ENCODE data around the gene SLC26A8.
"Not testable (repeated sequence)": the region's sequence is repeated elsewhere in the genome, so short reads cannot be mapped to it uniquely, and the experiment has no call there.

SLC26A8 gene

DNA sequence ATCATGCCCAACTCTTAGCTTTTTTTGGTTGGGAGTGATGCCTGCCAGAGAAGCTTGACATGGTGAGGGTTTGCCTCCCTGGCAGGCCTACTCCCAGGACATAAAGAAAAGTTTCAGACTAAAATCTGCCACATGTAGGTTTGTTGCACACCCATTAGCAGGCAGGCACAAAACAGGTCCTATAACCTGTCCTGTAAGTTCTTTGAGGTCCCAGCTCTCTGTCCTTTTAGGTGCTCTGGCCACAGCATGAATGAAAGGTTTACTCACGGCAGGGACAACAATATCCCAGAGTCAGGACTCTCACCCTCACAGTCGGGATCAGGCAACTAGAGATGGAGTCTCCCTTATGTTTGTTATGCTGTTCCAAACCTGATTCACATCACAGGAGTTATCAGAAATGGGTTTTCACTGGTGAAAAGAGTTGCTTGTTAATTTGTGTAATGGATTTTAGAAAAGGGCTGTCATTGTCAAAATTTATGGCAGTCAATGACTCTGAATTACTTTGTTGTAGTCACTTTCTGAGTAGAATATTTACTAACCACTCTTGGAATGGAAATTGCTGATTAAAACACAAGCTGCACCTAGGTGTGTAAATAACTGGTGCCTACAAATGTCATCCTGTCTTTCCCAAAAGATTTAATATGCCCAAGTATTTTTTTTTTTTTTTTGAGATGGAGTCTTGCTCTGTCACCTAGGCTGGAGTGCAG, 97.8 kb downstream of the SLC26A8 start:
- H3K4me3 ChIP-seq (ENCODE audit: low read depth, low read length): no peak overlapping the region

DNA sequence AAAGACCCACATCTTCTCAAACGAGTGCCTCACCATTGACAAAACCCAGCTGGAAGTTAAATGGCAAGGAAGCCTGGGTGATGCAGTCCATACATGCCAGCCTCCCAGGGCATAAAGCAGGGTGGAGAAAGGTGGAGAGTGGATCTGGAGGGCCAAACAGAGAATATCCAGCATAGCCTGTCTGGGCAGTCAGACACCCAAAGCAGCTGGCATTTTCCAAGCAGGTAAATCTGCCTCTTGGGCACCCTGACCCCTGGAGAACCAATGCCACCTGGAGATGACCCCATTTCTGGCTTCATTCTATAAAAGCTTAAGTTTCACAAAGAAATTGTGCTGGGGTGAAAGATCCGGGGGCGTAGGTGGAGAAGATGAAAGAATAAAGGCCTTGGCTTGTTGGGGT, 98.5 kb downstream of the SLC26A8 start:
- H3K4me3 ChIP-seq (ENCODE audit: low read depth, low read length): no peak overlapping the region
- H3K4me1 ChIP-seq (ENCODE audit: control insufficient read depth, insufficient read depth, low read length): peaks cover 12% of the 10 kb centered on the region
- no peak overlapping the region for H3K27ac ChIP-seq (ENCODE audit: low read depth, low read length)
- H3K36me3 ChIP-seq (ENCODE audit: control insufficient read depth, insufficient read depth, low read length): no peaks in the 10 kb centered on the region
- no peaks in the 10 kb centered on the region for H3K9me3 ChIP-seq (ENCODE audit: control insufficient read depth, insufficient read depth, low read length)
- no peak overlapping the region for H3K9ac ChIP-seq (ENCODE audit: low read depth, low read length)
- peaks cover 10% of the 10 kb centered on the region for H3K27me3 ChIP-seq (ENCODE audit: control insufficient read depth, insufficient read depth, low read length)

More for the DNA sequence above, 97.8 kb downstream of the SLC26A8 start:
- Histone ChIP-seq H3K9me3 (ENCODE audit: control insufficient read depth, insufficient read depth, low read length) (no peaks in the 10 kb centered on the region), H3K27me3 (ENCODE audit: control insufficient read depth, insufficient read depth, low read length) (peaks cover 10% of the 10 kb centered on the region), H3K36me3 (ENCODE audit: control insufficient read depth, insufficient read depth, low read length) (no peaks in the 10 kb centered on the region), H3K27ac (ENCODE audit: low read depth, low read length) (no peak overlapping the region), H3K4me1 (ENCODE audit: control insufficient read depth, insufficient read depth, low read length) (peaks cover 7% of the 10 kb centered on the region), H3K9ac (ENCODE audit: low read depth, low read length) (no peak overlapping the region)

DNA sequence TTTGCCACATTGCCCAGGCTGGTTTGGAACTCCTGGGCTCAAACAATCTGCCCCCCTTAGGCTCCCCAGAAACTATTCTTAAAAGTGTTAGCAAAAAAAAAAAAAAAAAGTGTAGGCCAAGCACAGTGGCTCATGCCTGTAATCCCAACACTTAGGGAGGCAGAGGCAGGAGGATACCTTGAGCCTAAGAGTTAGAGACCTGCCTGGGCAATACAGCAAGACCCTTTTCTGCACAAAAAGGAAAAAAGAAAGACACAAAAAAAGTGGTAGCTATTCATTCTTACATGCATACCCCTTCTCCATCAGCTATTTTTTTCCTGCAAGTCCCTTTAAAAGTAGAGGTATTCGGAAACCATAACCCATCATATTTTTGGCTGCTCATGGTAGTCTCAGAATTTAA, 100.3 kb downstream of the SLC26A8 start:
- H3K9ac ChIP-seq (ENCODE audit: low read depth, low read length): no peak overlapping the region
- H3K27ac ChIP-seq (ENCODE audit: low read depth, low read length): no peak overlapping the region
- H3K4me1 ChIP-seq (ENCODE audit: control insufficient read depth, insufficient read depth, low read length): peaks cover 6% of the 10 kb centered on the region; the same call in 1 of the 2 replicates

DNA sequence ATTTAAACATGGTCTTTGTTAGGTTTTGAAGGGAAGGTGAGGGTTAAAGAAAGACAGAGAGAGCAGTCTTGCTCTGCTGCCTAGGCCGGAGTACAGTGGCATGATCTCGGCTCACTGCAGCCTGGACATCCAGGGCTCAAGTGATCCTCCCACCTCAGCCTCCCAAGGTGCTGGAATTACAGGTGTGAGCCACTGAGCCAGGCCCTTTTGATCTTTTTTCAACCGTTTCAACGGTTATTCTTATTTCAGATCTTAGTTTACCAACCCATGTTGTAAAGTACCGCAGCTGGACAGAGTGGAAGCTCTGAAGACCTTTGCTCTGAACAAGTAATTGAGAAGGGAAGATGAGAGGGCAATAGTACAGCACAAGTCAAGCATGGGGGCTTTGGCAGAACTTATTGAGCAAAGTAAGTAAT, 102.3 kb downstream of the SLC26A8 start:
- Histone ChIP-seq H3K9ac (ENCODE audit: low read depth, low read length) (no peak overlapping the region), H3K4me3 (ENCODE audit: low read depth, low read length) (no peak overlapping the region), H3K4me1 (ENCODE audit: control insufficient read depth, insufficient read depth, low read length) (peaks cover 17% of the 10 kb centered on the region; the same call in 1 of the 2 replicates), H3K36me3 (ENCODE audit: control insufficient read depth, insufficient read depth, low read length) (peaks cover 10% of the 10 kb centered on the region), H3K27me3 (ENCODE audit: control insufficient read depth, insufficient read depth, low read length) (no peaks in the 10 kb centered on the region; the same call in 1 of the 2 replicates), H3K9me3 (ENCODE audit: control insufficient read depth, insufficient read depth, low read length) (no peaks in the 10 kb centered on the region), H3K27ac (ENCODE audit: low read depth, low read length) (no peak overlapping the region)

More for the DNA sequence above, 100.3 kb downstream of the SLC26A8 start:
- H3K9me3 ChIP-seq (ENCODE audit: control insufficient read depth, insufficient read depth, low read length): no peaks in the 10 kb centered on the region
- no peak overlapping the region for H3K4me3 ChIP-seq (ENCODE audit: low read depth, low read length)
- H3K36me3 ChIP-seq (ENCODE audit: control insufficient read depth, insufficient read depth, low read length): no peaks in the 10 kb centered on the region
- no peaks in the 10 kb centered on the region; the same call in 1 of the 2 replicates for H3K27me3 ChIP-seq (ENCODE audit: control insufficient read depth, insufficient read depth, low read length)

DNA sequence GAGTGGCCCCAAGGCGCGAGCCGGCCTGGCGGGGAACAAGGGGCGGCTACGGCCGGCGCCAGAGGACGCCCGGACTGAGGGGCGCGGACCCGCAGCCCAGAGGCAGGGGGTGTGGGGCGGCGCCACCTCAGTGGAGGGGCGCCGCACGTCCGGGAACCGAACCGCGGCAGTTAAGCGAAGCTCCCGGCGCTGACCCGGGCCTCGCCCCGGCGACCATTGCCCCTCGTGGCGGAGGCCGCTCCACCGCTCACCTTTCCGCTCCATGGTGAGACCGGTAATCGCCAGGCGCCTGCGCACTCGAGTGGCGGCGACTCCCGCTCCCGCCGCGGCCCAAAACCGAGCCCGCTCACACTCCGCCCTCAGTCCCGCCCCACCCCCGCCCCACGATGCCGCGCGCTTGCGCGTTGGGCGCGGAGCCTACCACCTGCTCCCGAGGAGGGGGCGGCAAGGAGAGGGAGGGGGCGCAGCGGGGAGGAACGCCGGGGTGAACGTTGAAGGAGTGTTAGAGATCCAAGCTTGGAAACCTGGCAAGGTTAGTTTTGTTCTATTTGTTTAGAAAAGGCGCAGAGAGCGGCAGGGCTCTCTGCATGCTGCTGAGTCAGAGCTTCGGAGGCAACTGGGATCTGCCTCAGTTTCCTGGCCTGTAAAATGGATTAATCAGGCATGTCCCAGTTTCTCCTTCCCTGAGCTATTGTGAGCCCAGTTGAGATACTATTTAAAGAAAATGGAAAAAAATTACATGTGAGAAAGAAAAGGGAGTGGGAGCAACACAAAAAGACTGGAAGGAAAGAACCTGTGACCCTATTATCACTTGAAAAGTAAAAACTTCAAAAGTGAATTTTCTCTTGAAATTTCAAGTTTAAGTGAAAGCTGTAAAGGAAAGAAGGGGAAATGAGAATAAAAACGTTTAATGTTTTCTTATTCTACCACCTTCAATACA, 103.4 kb downstream of the SLC26A8 start, which contains the start of gene SRPK1:
SRPK1 (minus strand) TSS at position 306 of the 940 bp plus-strand sequence; CDS start at position 264, 42 bp downstream.
- Histone ChIP-seq H3K4me1 (ENCODE audit: control insufficient read depth, insufficient read depth, low read length) (peaks cover 17% of the 10 kb centered on the region; the same call in 1 of the 2 replicates), H3K36me3 (ENCODE audit: control insufficient read depth, insufficient read depth, low read length) (peaks cover 21% of the 10 kb centered on the region), H3K4me3 (ENCODE audit: low read depth, low read length) (peak within 1 kb of the TSS; percentile 93), H3K9ac (ENCODE audit: low read depth, low read length) (peak within 1 kb of the TSS; percentile 87), H3K9me3 (ENCODE audit: control insufficient read depth, insufficient read depth, low read length) (no peaks in the 10 kb centered on the region), H3K27me3 (ENCODE audit: control insufficient read depth, insufficient read depth, low read length) (no peaks in the 10 kb centered on the region; the same call in 1 of the 2 replicates), H3K27ac (ENCODE audit: low read depth, low read length) (peak within 1 kb of the TSS; percentile 76)

DNA sequence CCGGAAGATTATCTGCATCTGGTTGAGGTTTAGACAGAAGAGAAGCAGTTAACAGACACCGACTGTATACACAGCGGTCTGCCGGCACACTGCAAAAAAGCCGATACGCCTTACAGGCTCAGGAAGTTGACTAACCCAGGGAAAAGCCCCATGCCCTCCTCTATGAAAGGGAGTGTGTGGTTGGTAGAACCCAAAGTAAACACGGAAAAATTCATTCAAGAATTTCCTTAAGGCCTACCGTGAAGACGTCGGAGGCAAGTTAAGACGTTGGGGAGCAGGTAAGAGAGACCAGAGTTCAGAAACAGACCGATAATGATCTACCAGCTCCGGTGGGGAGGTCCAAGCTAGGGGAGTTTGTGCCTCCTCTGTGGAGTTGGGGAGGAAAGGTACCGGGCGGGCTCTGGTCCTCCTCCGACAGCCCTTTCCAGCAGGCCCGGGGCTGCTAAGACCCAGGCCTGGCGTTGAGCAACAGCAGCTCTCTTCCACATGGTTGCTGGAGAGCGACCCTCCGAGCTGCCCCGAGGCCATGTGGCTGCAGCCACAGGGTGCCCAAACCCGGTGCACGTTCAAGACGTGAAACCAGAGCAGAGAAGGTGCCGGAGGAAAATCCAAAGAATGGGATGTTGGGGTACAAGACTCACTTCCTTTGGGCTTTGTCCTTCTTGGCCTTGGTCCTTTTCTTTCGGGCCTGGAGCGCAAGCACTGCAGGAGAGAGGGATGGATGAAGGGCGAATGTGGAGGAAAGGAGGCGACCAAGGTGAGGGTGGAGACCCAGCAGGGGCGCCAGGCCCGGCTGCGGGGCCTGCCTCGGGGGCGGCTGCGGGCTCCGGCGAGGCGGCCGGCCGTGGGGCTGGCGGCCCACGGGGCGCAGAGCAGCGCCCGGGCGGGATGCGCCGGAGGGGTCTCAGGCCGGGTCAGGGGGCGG, 104.4 kb downstream of the SLC26A8 start:
- Histone ChIP-seq H3K27me3 (ENCODE audit: control insufficient read depth, insufficient read depth, low read length) (no peaks in the 10 kb centered on the region; the same call in 1 of the 2 replicates), H3K4me3 (ENCODE audit: low read depth, low read length) (peak overlapping the region; percentile 93), H3K27ac (ENCODE audit: low read depth, low read length) (peak overlapping the region; percentile 69), H3K36me3 (ENCODE audit: control insufficient read depth, insufficient read depth, low read length) (peaks cover 27% of the 10 kb centered on the region), H3K9me3 (ENCODE audit: control insufficient read depth, insufficient read depth, low read length) (no peaks in the 10 kb centered on the region), H3K9ac (ENCODE audit: low read depth, low read length) (peak overlapping the region; percentile 74), H3K4me1 (ENCODE audit: control insufficient read depth, insufficient read depth, low read length) (peaks cover 17% of the 10 kb centered on the region; the same call in 1 of the 2 replicates)

DNA sequence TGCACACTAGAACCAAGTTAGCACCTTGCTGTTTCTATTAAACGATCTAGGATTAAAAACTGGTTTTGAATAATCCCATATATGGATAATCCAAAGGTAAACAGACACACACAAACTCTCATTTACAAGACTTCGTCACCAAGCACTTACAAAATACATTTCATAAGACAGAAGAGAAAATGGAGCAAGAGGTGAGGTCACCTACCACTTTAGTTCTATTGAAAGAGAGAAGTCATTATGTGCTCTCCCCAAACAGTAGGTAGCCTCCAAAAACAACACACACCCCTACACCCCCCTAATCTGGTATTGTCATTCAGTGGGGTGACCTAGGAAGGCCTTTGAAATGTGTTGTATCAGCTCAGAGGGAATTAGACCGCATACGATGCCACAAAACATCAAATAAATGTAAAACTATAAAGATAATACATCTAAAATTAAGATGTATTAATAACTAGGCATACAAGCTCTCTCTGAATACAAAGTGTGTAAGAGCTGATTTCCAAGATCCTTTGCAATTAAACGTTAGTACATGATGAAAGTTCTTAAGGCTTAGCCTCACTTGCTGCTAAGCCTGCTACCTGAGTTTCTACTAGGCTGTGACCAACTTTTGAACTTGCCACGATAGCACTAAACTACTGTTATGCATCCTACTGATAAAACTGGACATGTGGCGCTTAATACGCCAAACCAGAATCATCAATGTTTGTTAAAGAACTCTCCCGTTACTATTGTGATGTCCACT, 105.2 kb downstream of the SLC26A8 start:
- Histone ChIP-seq H3K9ac (ENCODE audit: low read depth, low read length) (peak overlapping the region; percentile 74), H3K27ac (ENCODE audit: low read depth, low read length) (peak overlapping the region; percentile 69), H3K4me3 (ENCODE audit: low read depth, low read length) (peak overlapping the region; percentile 93), H3K4me1 (ENCODE audit: control insufficient read depth, insufficient read depth, low read length) (peaks cover 17% of the 10 kb centered on the region; the same call in 1 of the 2 replicates), H3K36me3 (ENCODE audit: control insufficient read depth, insufficient read depth, low read length) (peaks cover 35% of the 10 kb centered on the region), H3K27me3 (ENCODE audit: control insufficient read depth, insufficient read depth, low read length) (no peaks in the 10 kb centered on the region; the same call in 1 of the 2 replicates), H3K9me3 (ENCODE audit: control insufficient read depth, insufficient read depth, low read length) (no peaks in the 10 kb centered on the region)

DNA sequence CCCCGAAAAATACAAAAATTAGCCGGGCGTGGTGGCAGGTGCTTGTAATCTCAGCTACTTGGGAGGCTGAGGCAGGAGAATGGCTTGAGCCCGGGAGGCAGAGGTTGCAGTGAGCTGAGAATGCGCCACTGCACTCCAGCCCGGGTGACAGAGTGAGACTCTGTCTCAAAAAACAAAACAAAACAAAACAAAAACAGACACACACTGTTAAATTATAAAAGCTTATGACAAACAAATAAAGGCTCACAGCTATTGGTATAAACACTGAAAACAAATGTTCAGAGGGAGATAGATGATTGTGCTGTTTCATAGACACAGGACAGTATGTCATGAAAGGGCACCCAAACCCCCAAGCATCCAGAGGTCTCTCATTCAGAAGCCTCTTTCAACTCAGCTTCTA, 107.5 kb downstream of the SLC26A8 start:
- Histone ChIP-seq H3K36me3 (ENCODE audit: control insufficient read depth, insufficient read depth, low read length) (peaks cover 52% of the 10 kb centered on the region), H3K4me1 (ENCODE audit: control insufficient read depth, insufficient read depth, low read length) (peaks cover 17% of the 10 kb centered on the region; the same call in 1 of the 2 replicates)
- H3K27me3 ChIP-seq (ENCODE audit: control insufficient read depth, insufficient read depth, low read length); H3K27ac ChIP-seq (ENCODE audit: low read depth, low read length); H3K9ac ChIP-seq (ENCODE audit: low read depth, low read length); H3K4me3 ChIP-seq (ENCODE audit: low read depth, low read length); H3K9me3 ChIP-seq (ENCODE audit: control insufficient read depth, insufficient read depth, low read length): not testable (repeated sequence)

DNA sequence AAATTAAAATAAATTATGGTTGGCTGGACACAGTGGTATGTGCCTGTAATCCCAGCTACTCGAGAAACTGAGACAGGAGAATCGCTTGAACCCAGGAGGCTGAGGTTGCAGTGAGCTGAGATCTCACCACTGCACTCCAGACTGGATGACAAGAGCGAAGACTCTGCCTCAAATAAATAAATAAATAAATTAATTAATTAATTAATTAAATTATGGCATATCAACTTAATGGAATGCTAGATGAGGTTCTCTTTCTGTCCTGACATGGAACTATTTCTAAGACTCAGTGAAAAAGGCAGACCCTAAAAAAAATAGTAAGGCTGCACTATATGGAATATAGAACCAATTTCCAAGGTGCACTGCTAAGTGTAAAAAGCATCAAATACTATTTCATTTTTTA, 108.4 kb downstream of the SLC26A8 start:
- Histone ChIP-seq H3K36me3 (ENCODE audit: control insufficient read depth, insufficient read depth, low read length) (peaks cover 60% of the 10 kb centered on the region), H3K9ac (ENCODE audit: low read depth, low read length) (no peak overlapping the region), H3K27ac (ENCODE audit: low read depth, low read length) (no peak overlapping the region), H3K9me3 (ENCODE audit: control insufficient read depth, insufficient read depth, low read length) (peaks cover 2% of the 10 kb centered on the region; the same call in 1 of the 2 replicates), H3K4me3 (ENCODE audit: low read depth, low read length) (no peak overlapping the region), H3K27me3 (ENCODE audit: control insufficient read depth, insufficient read depth, low read length) (no peaks in the 10 kb centered on the region), H3K4me1 (ENCODE audit: control insufficient read depth, insufficient read depth, low read length) (peaks cover 11% of the 10 kb centered on the region; the same call in 1 of the 2 replicates)

All from HUES48 (cell line).